H1 (cell line): Measurements from ENCODE around the gene METRN. TPM values are rescaled to one million over a fixed set of nuclear protein-coding genes. Genes with fewer than 3 reads are reported as not detected.

Source experiments
- CTCF ChIA-PET: fragments of 300-600 bp; sonication (Branson Sonifier 250); formaldehyde crosslinking; loops from one replicate; lab custom pipeline; 2021; ENCODE audit not compliant: partially characterized antibody; lab: Charles Lee
- POLR2A ChIA-PET: fragments of 300-600 bp; sonication (Branson Sonifier 250); formaldehyde crosslinking; loops from one replicate; lab custom pipeline; 2021; ENCODE audit warnings: inconsistent platforms; ENCODE audit not compliant: partially characterized antibody; lab: Charles Lee
- DNase-seq, 2 experiments: peaks; one replicate each; pipeline versions ENCODE4 v3.0.0 to v3.0.0-alpha.2; 2010 to 2022; ENCODE audit warnings: low spot score in 2 of 2, low read depth in 1 of 2, mixed read lengths in 1 of 2
- FAIRE-seq: peaks from 2 replicates; lab custom pipeline; 2011; peaks lifted over from hg19 to GRCh38; lab: Jason Lieb, UNC
- H2AFZ ChIP-seq: 2 replicates; pipeline ENCODE4 v1.8.1; 2012; ENCODE audit warnings: low read length, inconsistent platforms
- H2AK5ac ChIP-seq: 2 replicates; pipeline ENCODE4 v1.6.1; 2013; ENCODE audit warnings: low read depth, low read length
- H2BK120ac ChIP-seq: replicated peaks from 2 replicates; pipeline ENCODE3; 2013; ENCODE audit warnings: low read depth, low read length, inconsistent platforms
- H2BK12ac ChIP-seq: 2 replicates; pipeline ENCODE4 v1.6.1; 2013; ENCODE audit warnings: low read depth, low read length
- H2BK15ac ChIP-seq: 2 replicates; pipeline ENCODE4 v1.6.1; 2013; ENCODE audit warnings: low read length
- H2BK20ac ChIP-seq: 2 replicates; pipeline ENCODE4 v1.6.1; 2013; ENCODE audit warnings: low read length
- H2BK5ac ChIP-seq: 2 replicates; pipeline ENCODE4 v1.6.1; 2013; ENCODE audit warnings: low read depth, low read length
- H3K14ac ChIP-seq: 2 replicates; pipeline ENCODE4 v1.6.1; 2013; ENCODE audit warnings: inconsistent platforms; ENCODE audit not compliant: insufficient read length
- H3K18ac ChIP-seq: 2 replicates; pipeline ENCODE4 v1.6.1; 2013; ENCODE audit warnings: low read length; ENCODE audit errors: extremely low read depth
- H3K23ac ChIP-seq: 2 replicates; pipeline ENCODE4 v1.6.1; 2013; ENCODE audit warnings: inconsistent platforms; ENCODE audit not compliant: insufficient read length
- H3K23me2 ChIP-seq: 2 replicates; pipeline ENCODE4 v1.6.1; 2013; ENCODE audit warnings: low read depth, low read length
- H3K27ac ChIP-seq: 2 replicates; pipeline ENCODE4 v1.6.1; 2011; ENCODE audit warnings: low read depth, low read length, inconsistent platforms
- H3K27me3 ChIP-seq, 4 experiments: replicated peaks in 1 of 4; 1 replicate in 1 of 4; 2 replicates in 3 of 4; pipeline versions ENCODE4 v1.6.1 to v1.8.1; 2011 to 2013; ENCODE audit warnings: low read length in 3 of 4, mild to moderate bottlenecking in 3 of 4, inconsistent platforms in 2 of 4, mixed read lengths in 2 of 4, moderate library complexity in 1 of 4; ENCODE audit not compliant: control insufficient read depth in 3 of 4, insufficient read depth in 3 of 4; ENCODE audit errors: extremely low read depth in 1 of 4
- H3K36me3 ChIP-seq, 4 experiments: 2 replicates each; pipeline versions ENCODE4 v1.6.1 to v1.8.1; 2011 to 2013; ENCODE audit warnings: mild to moderate bottlenecking in 4 of 4, low read length in 3 of 4, moderate library complexity in 2 of 4, control low read depth in 1 of 4, inconsistent platforms in 1 of 4; ENCODE audit not compliant: insufficient read depth in 4 of 4, control insufficient read depth in 2 of 4
- H3K4ac ChIP-seq: replicated peaks from 2 replicates; pipeline ENCODE3; 2013; ENCODE audit warnings: low read length, low read depth, mixed read lengths, inconsistent platforms; ENCODE audit not compliant: insufficient read length
- H3K4me1 ChIP-seq, 4 experiments: replicated peaks in 1 of 4; 1 replicate in 1 of 4; 2 replicates in 3 of 4; pipeline versions ENCODE4 v1.6.1 to v1.8.1; 2011 to 2013; ENCODE audit warnings: low read length in 3 of 4, inconsistent platforms in 2 of 4, mixed read lengths in 1 of 4; ENCODE audit not compliant: insufficient read depth in 4 of 4, control insufficient read depth in 3 of 4
- H3K4me2 ChIP-seq, 2 experiments: 2 replicates each; pipeline versions ENCODE4 v1.6.1 to v1.8.1; 2011 to 2013; ENCODE audit warnings: low read depth in 2 of 2, low read length in 2 of 2, control low read depth in 1 of 2, inconsistent platforms in 1 of 2, mild to moderate bottlenecking in 1 of 2; ENCODE audit not compliant: insufficient read depth in 1 of 2
- H3K4me3 ChIP-seq, 4 experiments: fragments of 200-600, 300-600 bp in 1 of 4; sonication (generic), shearing (Covaris generic), sonication (Bioruptor Twin) in 1 of 4; 2 replicates each; pipeline versions ENCODE4 v1.5.1 to v1.8.1; 2011 to 2016; ENCODE audit warnings: low read length in 4 of 4, low read depth in 3 of 4, control low read depth in 2 of 4, inconsistent platforms in 2 of 4, mild to moderate bottlenecking in 2 of 4, mixed read lengths in 1 of 4, moderate library complexity in 1 of 4; ENCODE audit not compliant: insufficient read depth in 2 of 4; ENCODE audit errors: extremely low read depth in 1 of 4
- H3K56ac ChIP-seq: replicated peaks from 2 replicates; pipeline ENCODE3; 2013; ENCODE audit warnings: low read depth, mild to moderate bottlenecking, mixed read lengths, low read length, inconsistent platforms; ENCODE audit not compliant: insufficient read length
- H3K79me1 ChIP-seq: 2 replicates; pipeline ENCODE4 v1.6.1; 2013; ENCODE audit warnings: low read depth, low read length, control low read depth
- H3K79me2 ChIP-seq, 2 experiments: 2 replicates each; pipeline versions ENCODE4 v1.6.1 to v1.8.1; 2012 to 2013; ENCODE audit warnings: low read length in 2 of 2, mild to moderate bottlenecking in 2 of 2, inconsistent platforms in 1 of 2; ENCODE audit not compliant: insufficient read depth in 2 of 2, control insufficient read depth in 1 of 2
- H3K9ac ChIP-seq, 4 experiments: replicated peaks in 1 of 4; 1 replicate in 1 of 4; 2 replicates in 3 of 4; pipeline versions ENCODE4 v1.6.1 to v1.8.1; 2011 to 2013; ENCODE audit warnings: low read depth in 3 of 4, low read length in 3 of 4, control low read depth in 2 of 4, mild to moderate bottlenecking in 2 of 4, moderate library complexity in 2 of 4, inconsistent platforms in 1 of 4; ENCODE audit errors: extremely low read depth in 1 of 4
- H3K9me3 ChIP-seq, 2 experiments: 2 replicates each; pipeline versions ENCODE4 v1.6.1 to v1.8.1; 2012 to 2013; ENCODE audit warnings: mild to moderate bottlenecking in 2 of 2, moderate library complexity in 2 of 2, control low read depth in 1 of 2, inconsistent platforms in 1 of 2, low read depth in 1 of 2, low read length in 1 of 2, mixed read lengths in 1 of 2; ENCODE audit not compliant: insufficient read depth in 2 of 2
- H4K20me1 ChIP-seq, 2 experiments: replicated peaks in 1 of 2; 2 replicates each; pipeline versions ENCODE3 to v1.8.1; 2011 to 2013; ENCODE audit warnings: inconsistent platforms in 2 of 2, low read length in 2 of 2, mild to moderate bottlenecking in 1 of 2; ENCODE audit not compliant: insufficient read depth in 2 of 2, control insufficient read depth in 1 of 2
- H4K5ac ChIP-seq: 2 replicates; pipeline ENCODE4 v1.6.1; 2013; ENCODE audit warnings: low read length, low read depth, mixed read lengths, inconsistent platforms; ENCODE audit not compliant: insufficient read length
- H4K8ac ChIP-seq: 2 replicates; pipeline ENCODE4 v1.8.0; 2013; ENCODE audit warnings: mild to moderate bottlenecking, moderate library complexity, low read length, inconsistent platforms; ENCODE audit not compliant: insufficient read depth; ENCODE audit errors: extremely low read depth
- H4K91ac ChIP-seq: replicated peaks from 2 replicates; pipeline ENCODE3; 2013; ENCODE audit warnings: low read length, mixed read lengths, inconsistent platforms; ENCODE audit not compliant: insufficient read length
- CHD1 ChIP-seq: IDR thresholded peaks from 2 replicates; pipeline ENCODE4 v1.6.1; 2012; ENCODE audit warnings: low read depth, low read length, improper control_type of control experiment
- CREB1 ChIP-seq: IDR thresholded peaks from 2 replicates; pipeline ENCODE4 v1.6.1; 2012; ENCODE audit warnings: inconsistent platforms
- CTCF ChIP-seq, 3 experiments: IDR thresholded peaks; 1 replicate in 2 of 3; 2 replicates in 1 of 3; pipeline versions ENCODE4 v1.5.1 to v1.6.1; 2011; ENCODE audit warnings: low read length in 3 of 3, mild to moderate bottlenecking in 3 of 3, inconsistent platforms in 2 of 3, low read depth in 1 of 3, moderate library complexity in 1 of 3; ENCODE audit not compliant: insufficient read depth in 1 of 3; ENCODE audit errors: control extremely low read depth in 1 of 3
- E2F6 ChIP-seq: IDR thresholded peaks from 2 replicates; pipeline ENCODE4 v1.6.1; 2012; ENCODE audit warnings: inconsistent platforms
- KDM1A ChIP-seq: fragments of 200-600, 300-600 bp; sonication (generic); IDR thresholded peaks from 2 replicates; pipeline ENCODE4 v1.7.1; 2016; ENCODE audit warnings: mild to moderate bottlenecking, low read length, borderline replicate concordance
- SIN3A ChIP-seq, 2 experiments: IDR thresholded peaks in 1 of 2; conservative IDR thresholded peaks in 1 of 2; 2 replicates each; pipeline ENCODE4 v1.6.1; 2011 to 2012; ENCODE audit warnings: low read length in 2 of 2, improper control_type of control experiment in 1 of 2, low read depth in 1 of 2, mild to moderate bottlenecking in 1 of 2
- TAF1 ChIP-seq: IDR thresholded peaks from 2 replicates; pipeline ENCODE4 v1.6.1; 2011; ENCODE audit warnings: mild to moderate bottlenecking, low read depth, low read length
- YY1 ChIP-seq: IDR thresholded peaks from 2 replicates; pipeline ENCODE4 v1.6.1; 2011; ENCODE audit warnings: low read depth, mild to moderate bottlenecking, low read length
- WGBS, 2 experiments: shearing (Covaris generic) in 1 of 2; methylation state at CpG; one replicate each; pipeline versions ENCODE4 v1.1.6 to v1.1.7; 2013 to 2015; ENCODE audit warnings: low lambda C conversion rate in 2 of 2, mixed read lengths in 2 of 2, inconsistent platforms in 1 of 2, low coverage in 1 of 2, missing lambda C conversion rate in 1 of 2; ENCODE audit not compliant: insufficient replicate concordance in 2 of 2, insufficient coverage in 1 of 2, insufficient read length in 1 of 2; ENCODE audit errors: extremely low coverage in 1 of 2, missing lambda C conversion rate in 1 of 2; 5-methylcytosine and 5-hydroxymethylcytosine counted together
- polyA plus RNA-seq, 7 experiments: library from polyadenylated mRNA; depleted of rRNA in 3 of 7; stranded (reverse) in 5 of 7; unstranded in 2 of 7; fragments of >200 nt in 5 of 7; fragments of 200-250 nt in 2 of 7; gene quantifications; 1 replicate in 5 of 7; 2 replicates in 1 of 7; 4 replicates in 1 of 7; pipeline versions ENCODE4 v1.2.1 to v1.2.3, GENCODE V29; 2011 to 2013; ENCODE audit warnings: missing spikeins in 2 of 7, mixed read lengths in 2 of 7
- total RNA-seq: library from RNA; stranded (reverse); fragmentation: NEBNext Ultra II Directional; extraction: Animal tissue kit (Norgen Biotek cat#: 25700); gene quantifications from 2 replicates; pipeline ENCODE4 v1.2.1, GENCODE V29; 2021

The METRN gene
- total and polyA plus RNA-seq, 2 of the 8 experiments (the other 6 are each of a cell fraction or from before 2014, with no cell fraction given): 18.7 to 25.8 TPM

GRCh38 chr16:759110-759910, 44.4 kb downstream of the METRN start:
- no peak overlapping the region for H3K4me2 ChIP-seq
- no peak overlapping the region for H3K23ac ChIP-seq
- no peak overlapping the region for H4K5ac ChIP-seq
- H3K4me3 ChIP-seq: no peak overlapping the region
- 0 out of 4 replicates have a peak, but pooled peaks cover 0 to 3% of the 10 kb centered on the region in 2 experiments for H3K9me3 ChIP-seq
- H3K79me1 ChIP-seq: no peaks in the 10 kb centered on the region
- no peaks in the 10 kb centered on the region for H3K27me3 ChIP-seq
- H3K23me2 ChIP-seq: no peaks in the 10 kb centered on the region
- POLR2A ChIA-PET: interaction anchor here (0.7 to 1.0 kb wide), 3 partner anchors 10 to 25 kb away, joined by 3 read pairs; no protein-coding TSS in a partner anchor
- WGBS, 2 experiments: 89% methylated on average over 34 of the region's 34 CpGs; no CpG with 5 or more reads in 1 of the 2 experiments
- no peak overlapping the region for H2AK5ac ChIP-seq
- H3K4ac ChIP-seq: no peak overlapping the region
- H3K56ac ChIP-seq: no peak overlapping the region
- H3K27ac ChIP-seq: no peak overlapping the region
- H4K8ac ChIP-seq: no peak overlapping the region
- TF ChIP-seq YY1: no peak
- no peak for TF ChIP-seq CTCF (IDR thresholded peaks at IDR 0.05; ENCODE audit: control extremely low read depth in 1 of 3, insufficient read depth in 1 of 3, low read depth in 1 of 3, low read length in 3 of 3)
- TF ChIP-seq SIN3A (conservative IDR thresholded peaks at IDR 0.05 in 1 of 2, IDR thresholded peaks at IDR 0.05 in 1 of 2; ENCODE audit: low read depth in 1 of 2, low read length in 2 of 2): no peak
- TF ChIP-seq KDM1A: no peak
- no peak for TF ChIP-seq CHD1
- TF ChIP-seq CREB1: no peak
- TF ChIP-seq E2F6: no peak
- TF ChIP-seq TAF1: no peak
- FAIRE-seq (no peak), DNase-seq (no peak)
- no peak overlapping the region for H2BK20ac ChIP-seq
- no peaks in the 10 kb centered on the region for H3K79me2 ChIP-seq
- H3K18ac ChIP-seq: no peak overlapping the region
- H4K20me1 ChIP-seq: no peaks in the 10 kb centered on the region
- H2AFZ ChIP-seq: no peak overlapping the region
- no peak overlapping the region for H2BK15ac ChIP-seq
- CTCF ChIA-PET: interaction anchor here (1.0 to 5.0 kb wide), 5 partner anchors 11 to 33 kb away, joined by 3 to 38 read pairs (median 3); partner anchors contain the start of gene CCDC78
- H3K14ac ChIP-seq: no peak overlapping the region
- no peaks in the 10 kb centered on the region for H3K36me3 ChIP-seq
- H2BK12ac ChIP-seq: no peak overlapping the region
- no peak overlapping the region for H2BK120ac ChIP-seq
- no peak overlapping the region for H4K91ac ChIP-seq
- no peak overlapping the region for H2BK5ac ChIP-seq
- no peak overlapping the region for H3K9ac ChIP-seq
- peaks cover 0 to 2% (median 0%) of the 10 kb centered on the region in 4 experiments; a peak in 1 of 7 replicates for H3K4me1 ChIP-seq
